HCT116 (cell line): Measurements from ENCODE around the gene PXYLP1. TPM values are rescaled to one million over a fixed set of nuclear protein-coding genes. Genes with fewer than 3 reads are reported as not detected.

Experiments used
- ATAC-seq: fragments of 200-7000 bp; cut with Tn5 transposase; 2 replicates; pipeline ENCODE4 v1.9.1; 2020; ENCODE audit warnings: mild to moderate bottlenecking, moderate library complexity
- BruUV-seq: library from RNA; stranded (reverse); fragments of 400-500 nt; replicated peaks from 2 replicates; lab custom pipeline; 2021; lab: Mats Ljungman, UMichigan
- CTCF ChIA-PET: fragments of 300-600 bp; sonication (Branson Sonifier 250); formaldehyde crosslinking; loops from one replicate; lab custom pipeline; 2021; ENCODE audit warnings: antibody characterized with exemption; lab: Charles Lee
- POLR2A ChIA-PET: fragments of 300-600, 350-600 bp; sonication (Branson Sonifier 250); formaldehyde crosslinking; loops from one replicate; lab custom pipeline; 2021; ENCODE audit warnings: antibody characterized with exemption; lab: Charles Lee
- RAD21 ChIA-PET, 2 experiments: fragments of 300-600 bp; sonication (Branson Sonifier 250); formaldehyde crosslinking; loops; one replicate each; lab custom pipeline; 2023; ENCODE audit warnings: low total read pairs in 2 of 2; ENCODE audit not compliant: uncharacterized antibody in 2 of 2, unreplicated experiment in 2 of 2, low non-redundant PET in 1 of 2; lab: Charles Lee
- DNase-seq: peaks from one replicate; pipeline ENCODE4 v3.0.0-alpha.2; 2010; ENCODE audit warnings: low read depth, low spot score
- H2AFZ ChIP-seq: fragments of 200-600 bp; shearing (Covaris generic), sonication (generic); 2 replicates; pipeline ENCODE4 v1.6.1; 2017; ENCODE audit warnings: low read depth, mixed run types, mixed read lengths, antibody characterized with exemption, low read length; ENCODE audit not compliant: poor library complexity, severe bottlenecking
- H3K27ac ChIP-seq: 2 replicates; pipeline ENCODE4 v1.5.1; 2012; ENCODE audit warnings: low read depth, low read length
- H3K27me3 ChIP-seq: fragments of 200-600 bp; sonication (generic); 2 replicates; pipeline ENCODE4 v1.6.1; 2016; ENCODE audit warnings: mixed run types, low read length, mixed read lengths; ENCODE audit not compliant: insufficient read depth
- H3K36me3 ChIP-seq, 2 experiments: fragments of 200-500 bp in 1 of 2; fragments of 200-600 bp in 1 of 2; sonication (Bioruptor generic) in 1 of 2; sonication (generic) in 1 of 2; 2 replicates each; pipeline versions ENCODE4 v1.5.1 to v1.6.1; 2014 to 2016; ENCODE audit warnings: low read length in 2 of 2, inconsistent platforms in 1 of 2, mixed read lengths in 1 of 2, mixed run types in 1 of 2; ENCODE audit not compliant: insufficient read depth in 2 of 2, control insufficient read depth in 1 of 2
- H3K4me1 ChIP-seq, 2 experiments: fragments of 200-600 bp in 1 of 2; sonication (generic) in 1 of 2; 2 replicates each; pipeline versions ENCODE4 v1.5.1 to v1.6.1; 2012 to 2017; ENCODE audit warnings: low read length in 2 of 2, inconsistent platforms in 1 of 2, mild to moderate bottlenecking in 1 of 2, mixed read lengths in 1 of 2, mixed run types in 1 of 2, moderate library complexity in 1 of 2; ENCODE audit not compliant: insufficient read depth in 2 of 2, control insufficient read depth in 1 of 2
- H3K4me2 ChIP-seq: fragments of 200-600 bp; sonication (generic); 2 replicates; pipeline ENCODE4 v1.6.1; 2017; ENCODE audit warnings: mixed run types, low read length, mixed read lengths
- H3K4me3 ChIP-seq, 2 experiments: fragments of 200-600 bp in 1 of 2; sonication (generic) in 1 of 2; replicated peaks in 1 of 2; 2 replicates each; pipeline ENCODE4 v1.5.1; 2011 to 2016; ENCODE audit warnings: low read length in 2 of 2, control low read depth in 1 of 2, low read depth in 1 of 2, mild to moderate bottlenecking in 1 of 2, mixed read lengths in 1 of 2, mixed run types in 1 of 2
- H3K79me2 ChIP-seq: fragments of 200-600 bp; sonication (generic); 2 replicates; pipeline ENCODE4 v1.6.1; 2017; ENCODE audit warnings: mild to moderate bottlenecking, mixed run types, low read length, moderate library complexity, mixed read lengths; ENCODE audit not compliant: insufficient read depth
- H3K9ac ChIP-seq: fragments of 200-600 bp; sonication (generic); 2 replicates; pipeline ENCODE4 v1.6.1; 2016; ENCODE audit warnings: low read length, mixed read lengths
- H3K9me2 ChIP-seq: fragments of 200-600 bp; sonication (generic), shearing (Covaris generic); 2 replicates; pipeline ENCODE4 v1.6.1; 2017; ENCODE audit warnings: mixed run types, mild to moderate bottlenecking, moderate library complexity; ENCODE audit not compliant: insufficient read depth
- H3K9me3 ChIP-seq, 2 experiments: fragments of 200-500 bp in 1 of 2; fragments of 200-600 bp in 1 of 2; sonication (Bioruptor generic) in 1 of 2; sonication (generic) in 1 of 2; 2 replicates each; pipeline ENCODE4 v1.6.1; 2014 to 2017; ENCODE audit warnings: low read length in 2 of 2, mixed read lengths in 2 of 2, inconsistent platforms in 1 of 2, low read depth in 1 of 2, mild to moderate bottlenecking in 1 of 2, mixed run types in 1 of 2, moderate library complexity in 1 of 2; ENCODE audit not compliant: control insufficient read depth in 1 of 2, insufficient read depth in 1 of 2
- H4K20me1 ChIP-seq: fragments of 200-600 bp; sonication (generic), shearing (Covaris generic); 2 replicates; pipeline ENCODE4 v1.6.1; 2017; ENCODE audit warnings: mixed run types, mild to moderate bottlenecking, moderate library complexity; ENCODE audit not compliant: insufficient read depth
- EZH2 ChIP-seq: fragments of 200-600 bp; sonication (generic); IDR thresholded peaks from 2 replicates; pipeline ENCODE4 v1.6.1; 2017; ENCODE audit warnings: antibody characterized with exemption, mixed run types
- EZH2phosphoT487 ChIP-seq: fragments of 200-600 bp; IDR thresholded peaks from 2 replicates; pipeline ENCODE4 v1.6.1; 2018; ENCODE audit warnings: antibody characterized with exemption, borderline replicate concordance
- JUND ChIP-seq: IDR thresholded peaks from 2 replicates; pipeline ENCODE4 v1.6.1; 2012
- POLR2AphosphoS5 ChIP-seq: IDR thresholded peaks from 2 replicates; pipeline ENCODE4 v1.6.1; 2011; ENCODE audit warnings: mild to moderate bottlenecking, low read depth, low read length, moderate library complexity
- REST ChIP-seq: IDR thresholded peaks from 2 replicates; pipeline ENCODE4 v1.6.1; 2012; ENCODE audit warnings: low read depth
- SIN3A ChIP-seq: IDR thresholded peaks from 2 replicates; pipeline ENCODE4 v1.6.1; 2012; ENCODE audit warnings: low read depth
- TCF7L2 ChIP-seq: IDR thresholded peaks from 2 replicates; pipeline ENCODE4 v1.7.0; 2011; ENCODE audit warnings: borderline replicate concordance, inconsistent platforms; ENCODE audit not compliant: insufficient read depth, insufficient read length; ENCODE audit errors: extremely low read depth
- YY1 ChIP-seq: IDR thresholded peaks from 2 replicates; pipeline ENCODE4 v1.6.1; 2011; ENCODE audit warnings: low read length, low read depth, moderate library complexity, mild to moderate bottlenecking; ENCODE audit not compliant: insufficient replicate concordance; ENCODE audit errors: extremely low read depth
- intact Hi-C: fragments of 100-400 bp; cut with micrococcal nuclease; formaldehyde crosslinking; loops from 2 replicates; pipeline ENCODE4 v1.10.0; 2022
- total RNA-seq: library from RNA; stranded (reverse); gene quantifications from one replicate; pipeline ENCODE4 v1.2.1, GENCODE V29; 2021; ENCODE audit not compliant: unreplicated experiment

PXYLP1 gene
- total RNA-seq, 1 experiment from 2014 or later: 15.3 TPM

GRCh38 chr3:141225939-141226338, 5.7 kb upstream of the PXYLP1 start:
- TF ChIP-seq REST (no peak), SIN3A (no peak), YY1 (no peak), TCF7L2 (no peak), JUND (no peak), EZH2 (no peak), EZH2phosphoT487 (no peak), POLR2AphosphoS5 (no peak)
- Histone ChIP-seq H3K27ac (no peak overlapping the region), H3K9me2 (no peaks in the 10 kb centered on the region), H3K36me3 (no peaks in the 10 kb centered on the region), H3K4me3 (no peak overlapping the region), H4K20me1 (no peaks in the 10 kb centered on the region), H3K27me3 (no peaks in the 10 kb centered on the region), H3K4me1 (peaks cover under 1% of the 10 kb centered on the region in 2 experiments; a peak in 3 of 4 replicates), H3K9me3 (no peaks in the 10 kb centered on the region), H2AFZ (no peak overlapping the region), H3K9ac (no peak overlapping the region), H3K4me2 (no peak overlapping the region), H3K79me2 (no peaks in the 10 kb centered on the region)
- ATAC-seq (no peak), DNase-seq (no peak)
- ChIA-PET RAD21 (no interaction called here), CTCF (no interaction called here), POLR2A (no interaction called here)
- intact Hi-C loops: no loop called here
- BruUV-seq: no TSS peak
